ENCODE measurements around the gene DNAJB1. TPM values are rescaled to one million over a fixed set of nuclear protein-coding genes. Genes with fewer than 3 reads are reported as not detected.

DNAJB1 gene
- total RNA-seq, 4 donors from 2014 or later, result 96.2 to 107 (median 99.6) TPM

GRCh38 chr19:14474827-14475226 is 43.4 kb downstream of the DNAJB1 start:
- TF ChIP-seq POLR2A (IDR thresholded peaks at IDR 0.05), result no peak
- TF ChIP-seq, protein P1, sequence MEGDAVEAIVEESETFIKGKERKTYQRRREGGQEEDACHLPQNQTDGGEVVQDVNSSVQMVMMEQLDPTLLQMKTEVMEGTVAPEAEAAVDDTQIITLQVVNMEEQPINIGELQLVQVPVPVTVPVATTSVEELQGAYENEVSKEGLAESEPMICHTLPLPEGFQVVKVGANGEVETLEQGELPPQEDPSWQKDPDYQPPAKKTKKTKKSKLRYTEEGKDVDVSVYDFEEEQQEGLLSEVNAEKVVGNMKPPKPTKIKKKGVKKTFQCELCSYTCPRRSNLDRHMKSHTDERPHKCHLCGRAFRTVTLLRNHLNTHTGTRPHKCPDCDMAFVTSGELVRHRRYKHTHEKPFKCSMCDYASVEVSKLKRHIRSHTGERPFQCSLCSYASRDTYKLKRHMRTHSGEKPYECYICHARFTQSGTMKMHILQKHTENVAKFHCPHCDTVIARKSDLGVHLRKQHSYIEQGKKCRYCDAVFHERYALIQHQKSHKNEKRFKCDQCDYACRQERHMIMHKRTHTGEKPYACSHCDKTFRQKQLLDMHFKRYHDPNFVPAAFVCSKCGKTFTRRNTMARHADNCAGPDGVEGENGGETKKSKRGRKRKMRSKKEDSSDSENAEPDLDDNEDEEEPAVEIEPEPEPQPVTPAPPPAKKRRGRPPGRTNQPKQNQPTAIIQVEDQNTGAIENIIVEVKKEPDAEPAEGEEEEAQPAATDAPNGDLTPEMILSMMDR (IDR thresholded peaks at IDR 0.05), result no peak
- intact Hi-C loops (cut with DNase I; ENCODE audit: low total_unique reads), result no loop called here
- 45 to 49% methylated on average over 12 of the region's 12 CpGs for WGBS, 2 donors
- DNase-seq (ENCODE audit: low spot score in 2 of 2), result no peak
- no peak overlapping the region for H3K4me3 ChIP-seq (ENCODE audit: low read depth, poor library complexity, severe bottlenecking)

GRCh38 chr19:14473978-14474578 is 44.1 kb downstream of the DNAJB1 start:
- TF ChIP-seq, protein P1 (IDR thresholded peaks at IDR 0.05), result no peak
- TF ChIP-seq POLR2A (IDR thresholded peaks at IDR 0.05), result no peak
- intact Hi-C loops (cut with DNase I; ENCODE audit: low total_unique reads), result no loop called here
- WGBS, 2 donors, result 54 to 60% methylated on average over 25 to 48 of the region's 53 CpGs
- no peak overlapping the region for H3K4me3 ChIP-seq (ENCODE audit: low read depth, poor library complexity, severe bottlenecking)
- no peak for DNase-seq (ENCODE audit: low spot score in 2 of 2)

GRCh38 chr19:14473073-14473977 is 44.9 kb downstream of the DNAJB1 start:
- H3K4me3 ChIP-seq (ENCODE audit: low read depth, poor library complexity, severe bottlenecking), result no peak overlapping the region
- intact Hi-C loops (cut with DNase I; ENCODE audit: low total_unique reads), result no loop called here
- 33 to 36% methylated on average over 30 to 52 of the region's 97 CpGs for WGBS, 2 donors
- no peak for DNase-seq (ENCODE audit: low spot score in 2 of 2)
- TF ChIP-seq POLR2A (IDR thresholded peaks at IDR 0.05), result no peak
- TF ChIP-seq, protein P1 (IDR thresholded peaks at IDR 0.05), result no peak

GRCh38 chr19:14472202-14472938 is 45.8 kb downstream of the DNAJB1 start:
- TF ChIP-seq, protein P1 (IDR thresholded peaks at IDR 0.05), result peak in 1 of 3 donors; percentile 87
- no peak for TF ChIP-seq POLR2A (IDR thresholded peaks at IDR 0.05)
- H3K4me3 ChIP-seq (ENCODE audit: low read depth, poor library complexity, severe bottlenecking), result no peak overlapping the region
- 5 to 6% methylated on average over 47 to 57 of the region's 66 CpGs for WGBS, 2 donors
- intact Hi-C loops (cut with DNase I; ENCODE audit: low total_unique reads), result no loop called here
- peak in 1 of 2 donors; percentile 95 for DNase-seq (ENCODE audit: low spot score in 2 of 2)

GRCh38 chr19:14471436-14472187 is 46.6 kb downstream of the DNAJB1 start:
- 71 to 72% methylated on average over 46 of the region's 46 CpGs for WGBS, 2 donors
- intact Hi-C loops (cut with DNase I; ENCODE audit: low total_unique reads), result no loop called here
- no peak overlapping the region for H3K4me3 ChIP-seq (ENCODE audit: low read depth, poor library complexity, severe bottlenecking)
- TF ChIP-seq, protein P1 (IDR thresholded peaks at IDR 0.05), result no peak
- no peak for TF ChIP-seq POLR2A (IDR thresholded peaks at IDR 0.05)
- DNase-seq (ENCODE audit: low spot score in 2 of 2), result no peak
